ENCODE measurements around the gene FUT6.
A peak's percentile ranks its signal among the peaks of the same experiment; 100 is the strongest.
"Not testable (repeated sequence)": the region's sequence is repeated elsewhere in the genome, so short reads cannot be mapped to it uniquely, and the experiment has no call there.

Gene FUT6

DNA sequence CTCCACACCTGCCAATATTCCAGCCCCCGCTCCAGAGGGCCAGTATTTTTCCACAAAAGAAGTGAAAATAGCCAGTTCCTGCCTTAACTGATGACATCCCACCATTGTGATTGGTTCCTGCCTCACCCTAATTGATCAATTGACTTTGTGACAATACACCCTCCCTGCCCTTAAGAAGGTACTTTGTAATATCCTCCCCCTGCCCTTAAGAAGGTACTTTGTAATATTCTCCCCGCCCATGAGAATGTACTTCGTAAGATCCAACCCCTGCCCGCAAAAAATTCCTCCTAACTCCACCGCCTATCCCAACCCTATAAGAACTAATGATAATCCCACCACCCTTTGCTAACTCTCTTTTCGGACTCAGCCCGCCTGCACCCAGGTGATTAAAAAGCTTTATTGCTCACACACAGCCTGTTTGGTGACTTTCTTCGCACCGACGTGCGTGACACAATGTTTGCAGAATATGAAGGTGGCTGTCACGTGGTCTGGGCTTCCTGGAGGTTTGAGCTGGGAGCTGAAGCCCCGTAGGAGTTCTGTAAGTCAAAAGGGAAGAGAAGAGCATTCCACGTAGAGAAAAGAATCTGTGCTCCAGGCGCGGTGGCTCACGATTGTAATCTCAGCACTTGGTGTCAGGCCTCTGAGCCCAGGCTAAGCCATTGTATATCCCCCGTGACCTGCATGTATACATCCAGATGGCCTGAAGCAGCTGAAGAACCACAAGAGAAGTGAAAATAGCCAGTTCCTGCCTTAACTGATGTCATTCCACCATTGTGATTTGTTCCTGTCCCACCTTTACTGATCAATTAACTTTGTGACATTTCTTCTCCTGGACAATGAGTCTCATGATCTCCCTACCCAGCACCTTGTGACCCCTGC, 17.9 kb upstream of the FUT6 start:
- no peak for DNase-seq

DNA sequence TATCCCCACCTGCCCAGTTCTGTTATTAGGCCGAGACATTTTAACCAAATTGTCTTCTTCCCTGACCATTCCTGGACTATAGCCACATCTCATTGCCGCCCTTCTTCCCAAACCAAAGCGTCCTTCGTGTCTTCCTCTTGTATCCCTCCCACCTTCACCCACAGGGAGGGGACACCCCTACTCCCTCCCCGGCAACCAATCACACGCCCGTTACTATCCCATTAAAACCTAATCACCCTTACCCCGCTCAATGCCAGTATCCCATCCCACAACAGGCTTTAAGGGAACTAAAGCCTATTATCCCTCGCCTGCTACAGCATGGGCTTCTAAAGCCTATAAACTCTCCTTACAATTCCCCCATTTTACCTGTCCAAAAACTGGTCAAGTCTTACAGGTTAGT, 15.6 kb upstream of the FUT6 start:
- not testable (repeated sequence) for DNase-seq

DNA sequence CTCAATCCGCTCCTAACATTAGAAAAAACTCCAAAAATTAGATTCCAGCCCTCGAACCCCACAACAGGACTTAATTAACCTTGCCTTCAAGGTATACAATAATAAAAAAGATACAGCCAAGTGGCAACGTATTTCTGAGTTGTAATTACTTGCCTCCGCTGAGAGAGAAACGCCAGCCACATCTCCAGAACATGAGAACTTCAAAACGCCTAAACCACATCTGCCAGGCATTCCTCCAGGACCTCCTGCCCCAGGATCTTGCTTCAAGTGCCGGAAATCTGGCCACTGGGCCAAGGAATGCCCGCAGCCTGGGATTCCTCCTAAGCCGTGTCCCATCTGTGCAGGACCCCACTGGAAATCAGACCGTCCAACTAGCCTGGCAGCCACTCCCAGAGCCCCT, 14.6 kb upstream of the FUT6 start:
- DNase-seq: not testable (repeated sequence)

DNA sequence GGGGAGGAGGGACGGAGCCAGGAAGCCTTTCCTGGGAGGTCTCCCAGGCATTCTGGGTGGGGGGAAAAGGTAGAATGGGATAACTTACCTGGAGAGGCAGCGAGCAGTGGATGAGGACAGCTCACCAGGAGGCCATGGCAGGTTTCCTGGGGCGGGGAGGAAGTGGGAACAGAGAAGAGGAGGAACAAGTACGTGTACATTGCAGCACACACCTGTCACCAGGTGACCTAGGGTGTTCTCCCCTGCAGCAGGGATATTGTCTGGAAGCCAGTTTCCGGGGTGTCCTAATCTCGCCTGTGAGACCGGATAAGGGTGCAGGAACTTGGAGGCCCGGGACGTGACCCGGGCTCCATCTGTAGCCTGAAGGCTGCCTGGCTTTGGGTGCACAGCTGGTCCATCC, 11.8 kb upstream of the FUT6 start, which contains the start of gene FUT3:
Gene FUT3, minus strand, starts transcription at position 148 of the 400 bp plus-strand sequence.
- no peak for DNase-seq

DNA sequence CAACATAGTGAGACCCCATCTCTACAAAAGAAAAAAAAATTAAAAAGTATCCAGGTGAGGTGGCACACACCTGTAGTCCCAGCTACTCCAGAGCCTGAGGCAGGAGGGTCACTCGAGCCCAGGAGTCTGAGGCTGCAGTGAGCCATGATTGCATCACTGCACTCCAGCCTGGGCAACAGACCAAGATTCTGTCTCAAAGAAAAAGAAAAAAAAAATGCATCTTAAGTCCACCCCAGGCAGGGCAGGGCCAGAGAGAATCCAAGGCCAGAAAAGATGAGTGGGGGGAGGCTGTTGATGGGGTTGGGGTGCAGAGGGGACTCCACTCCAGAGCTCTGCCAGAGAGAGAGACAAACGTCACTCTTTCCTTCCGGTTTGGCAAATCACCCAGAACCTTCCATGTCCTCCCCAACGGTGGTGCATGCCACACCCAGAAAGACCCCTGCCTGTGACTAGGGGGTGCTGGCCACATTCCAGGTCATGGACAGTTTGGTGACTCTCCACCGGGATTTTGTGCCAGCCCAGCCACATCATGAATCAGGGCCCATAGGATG, 11.3 kb upstream of the FUT6 start:
- DNase-seq: no peak

DNA sequence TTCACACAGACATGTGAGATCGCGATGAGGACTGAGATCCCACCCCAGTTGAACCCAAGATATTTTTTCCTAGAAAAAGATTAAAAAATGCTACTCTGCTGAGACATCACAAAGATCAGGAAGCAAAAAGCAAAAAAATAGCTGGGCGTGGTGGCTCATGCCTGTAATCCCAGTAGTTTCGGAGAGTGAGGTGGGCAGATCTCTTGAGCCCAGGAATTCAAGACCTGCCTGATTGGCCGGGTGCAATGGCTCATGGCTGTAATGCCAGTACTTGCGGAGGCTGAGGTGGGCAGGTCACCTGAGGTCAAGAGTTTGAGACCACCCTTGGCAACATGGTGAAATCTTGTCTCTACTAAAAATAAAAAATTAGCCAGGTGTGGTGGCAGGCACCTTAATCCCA, 10.7 kb upstream of the FUT6 start:
- no peak for DNase-seq

DNA sequence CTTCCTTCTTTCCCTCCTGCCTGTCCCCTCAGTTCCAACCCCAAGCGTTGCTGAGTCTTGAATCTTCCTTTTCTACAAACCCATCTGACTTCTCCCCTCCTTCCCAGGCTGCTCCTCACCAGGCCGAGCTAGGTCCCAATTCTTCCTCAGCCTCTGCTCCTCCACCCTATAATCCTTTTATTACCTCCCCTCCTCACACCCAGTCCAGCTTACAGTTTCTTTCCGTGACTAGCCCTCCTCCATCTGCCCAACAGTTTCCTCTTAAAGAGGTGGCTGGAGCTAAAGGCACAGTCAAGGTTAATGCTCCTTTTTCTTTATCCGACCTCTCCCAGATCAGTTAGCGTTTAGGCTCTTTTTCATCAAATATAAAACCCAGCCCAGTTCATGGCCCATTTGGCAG, 9.1 kb upstream of the FUT6 start:
- DNase-seq: not testable (repeated sequence)

DNA sequence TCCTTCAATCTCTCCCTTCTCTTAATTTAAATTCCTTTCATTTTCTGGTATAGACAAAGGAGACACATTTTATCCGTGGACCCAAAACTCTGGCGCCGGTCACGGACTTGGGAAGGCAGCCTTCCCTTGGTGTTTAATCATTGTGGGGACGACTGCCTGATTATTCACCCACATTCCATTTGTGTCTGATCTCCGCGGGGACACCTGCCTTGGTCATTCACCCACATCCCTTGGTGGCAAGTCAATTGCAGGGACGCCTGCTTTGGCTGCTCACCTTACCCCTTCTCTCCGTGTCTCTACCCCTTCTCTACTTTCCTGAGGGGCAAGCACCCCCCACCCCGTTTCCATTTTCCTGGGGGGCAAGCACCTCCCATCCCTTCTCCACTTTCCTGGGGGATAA, 8.3 kb upstream of the FUT6 start:
- DNase-seq: not testable (repeated sequence)

DNA sequence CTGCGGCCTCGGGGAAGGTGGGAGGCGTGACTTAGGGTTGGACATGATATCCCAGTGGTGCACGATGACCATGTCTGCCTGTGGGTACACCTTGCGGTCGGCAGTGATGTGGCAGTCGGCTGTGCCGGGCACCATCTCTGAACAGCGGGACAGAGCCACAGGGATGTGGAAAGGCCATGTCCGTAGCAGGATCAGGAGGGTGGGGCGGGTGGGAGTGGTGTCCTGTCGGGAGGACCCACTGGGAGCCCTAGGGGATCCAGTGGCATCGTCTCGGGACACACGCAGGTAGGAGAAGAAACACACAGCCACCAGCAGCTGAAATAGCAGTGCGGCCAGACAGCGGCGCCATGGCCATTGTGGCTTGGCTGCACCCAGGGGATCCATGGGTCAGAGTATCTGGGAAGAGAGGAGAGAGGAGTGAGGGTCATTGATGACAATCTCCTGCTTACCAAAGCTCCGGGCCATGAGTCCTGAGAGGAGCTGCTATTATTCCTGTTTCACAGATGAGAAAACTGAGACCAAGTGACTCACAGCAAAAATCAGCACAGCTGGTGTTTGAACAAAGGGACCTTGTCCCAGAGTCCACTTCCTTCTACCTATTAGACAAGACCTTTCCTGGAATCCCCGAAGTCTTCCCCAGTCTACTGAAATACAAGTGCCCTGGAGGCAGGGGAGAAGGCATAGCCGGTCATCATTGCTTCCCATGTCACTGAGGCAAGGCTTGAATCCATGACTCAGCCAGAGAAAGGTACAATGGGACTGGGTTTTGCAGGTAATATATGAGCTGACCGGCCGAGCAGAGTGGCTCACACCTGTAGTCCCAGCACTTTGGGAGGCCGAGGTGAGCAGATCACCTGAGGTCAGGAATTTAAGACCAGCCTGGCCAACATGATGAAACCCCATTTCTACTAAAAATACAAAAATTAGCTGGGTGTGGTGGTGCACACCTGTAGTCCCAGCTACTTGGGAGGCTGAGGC, 5.2 kb upstream of the FUT6 start:
- no peak for DNase-seq

DNA sequence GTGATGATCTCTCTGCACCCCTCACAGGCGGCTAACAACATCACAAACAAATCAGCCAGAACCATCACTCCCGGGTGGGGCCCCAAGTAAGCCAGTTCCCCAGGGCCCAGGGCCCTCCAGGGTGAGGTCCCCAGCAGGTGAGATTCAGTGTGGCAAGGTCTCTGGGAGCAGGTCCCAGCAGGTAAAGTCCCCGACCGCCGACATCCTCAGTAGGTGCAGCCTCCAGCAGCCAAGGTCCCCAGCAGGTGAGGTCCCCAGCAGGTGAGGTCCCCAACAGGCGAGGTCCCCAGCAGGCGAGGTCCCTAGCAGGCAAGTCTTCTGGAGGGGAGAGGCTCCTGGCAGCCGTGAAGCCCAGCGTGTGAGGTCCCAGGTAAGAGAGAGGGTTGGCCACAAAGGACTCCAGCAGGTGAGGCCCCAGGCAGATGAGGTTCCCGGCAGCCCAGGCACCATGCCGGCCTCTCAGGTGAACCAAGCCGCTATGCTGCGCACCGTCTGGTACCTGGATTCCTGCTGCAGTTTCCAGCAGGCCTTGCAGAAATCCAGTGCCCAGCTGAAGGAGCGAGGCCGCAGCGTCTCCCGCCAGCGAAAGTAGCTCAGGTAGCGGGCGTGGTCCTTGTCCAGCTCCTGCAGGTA, 3.9 kb upstream of the FUT6 start:
- DNase-seq: no peak

DNA sequence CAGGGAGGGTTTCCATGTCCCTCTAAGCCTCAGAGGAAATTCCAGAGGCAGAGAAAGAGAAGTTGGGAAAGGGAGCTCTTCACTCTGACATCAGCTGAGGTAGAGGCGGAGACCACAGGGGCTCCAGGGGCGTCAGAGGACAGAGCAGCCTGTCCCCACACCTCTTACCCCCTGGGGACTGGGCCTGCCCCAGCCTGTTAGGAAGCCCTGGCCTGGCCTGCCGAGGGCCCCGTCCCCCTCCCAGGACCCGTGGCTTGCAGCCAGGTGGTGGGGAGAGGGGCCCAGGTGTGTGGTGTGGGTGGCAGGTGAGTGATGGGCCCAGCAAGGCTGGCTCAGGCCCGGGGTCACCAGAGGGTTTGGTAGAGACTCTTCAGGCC, 2.2 kb upstream of the FUT6 start:
- DNase-seq: not testable (repeated sequence)

DNA sequence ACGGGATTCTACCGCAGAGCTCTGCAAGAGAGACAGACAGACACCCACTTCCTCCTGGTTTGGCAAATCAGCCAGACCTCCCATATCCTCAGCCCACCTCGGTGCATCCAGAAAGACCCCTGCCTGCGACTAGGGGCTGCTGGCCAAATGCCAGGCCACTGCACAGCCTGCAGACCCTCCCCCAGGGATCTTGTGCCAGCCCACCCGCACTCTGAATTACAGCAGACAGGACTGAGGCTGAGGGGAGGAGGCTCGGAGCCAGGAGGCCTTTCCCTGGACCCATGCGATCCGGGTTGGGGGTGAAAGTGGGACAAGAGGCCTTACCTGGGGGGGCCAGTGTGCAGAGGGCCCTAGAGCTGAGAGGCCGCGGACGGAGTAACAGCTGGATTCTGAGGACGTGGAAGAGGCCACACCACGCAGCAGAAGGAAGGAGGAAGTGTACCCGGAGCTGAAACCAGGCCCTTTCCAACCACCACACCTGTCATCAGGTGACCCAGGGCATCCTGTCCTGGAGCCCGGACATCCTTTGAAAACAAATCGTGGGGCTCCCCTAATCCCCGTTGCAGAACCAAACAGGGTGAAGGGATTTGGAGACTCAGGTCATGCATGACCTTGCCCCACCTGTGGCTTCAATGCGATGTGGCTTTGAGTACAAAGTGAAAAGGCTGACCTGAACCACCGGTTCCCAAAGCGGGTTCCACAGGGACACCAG, 993 bp downstream of the FUT6 start:
- DNase-seq: no peak

DNA sequence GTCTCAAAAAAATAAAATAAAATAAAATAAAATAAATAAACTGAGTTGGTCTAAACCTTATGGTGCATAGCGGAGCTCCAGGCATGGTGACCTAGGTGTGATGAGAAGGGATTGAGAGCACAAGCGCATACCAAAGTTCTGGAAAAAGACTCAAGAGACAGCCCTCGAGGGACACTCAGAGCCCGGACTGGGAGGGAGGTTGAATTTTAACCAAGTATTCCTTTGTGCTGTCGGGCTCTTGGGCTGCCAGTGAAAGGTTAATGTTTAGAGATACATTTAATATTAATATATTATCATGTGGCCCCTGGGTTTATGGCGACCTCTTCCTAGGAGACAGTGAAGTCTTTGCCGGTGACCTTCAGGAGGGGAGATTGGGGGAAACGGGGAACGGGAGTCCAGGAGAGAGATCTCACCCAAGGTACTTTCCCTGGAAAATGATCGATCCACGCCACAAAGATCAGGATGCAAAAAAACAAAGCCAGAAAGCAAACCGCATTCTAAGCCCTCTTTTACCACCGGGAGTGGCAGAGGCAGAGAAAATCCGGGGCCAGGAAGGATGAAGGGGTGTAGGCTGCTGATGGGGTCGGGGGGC, 1.6 kb downstream of the FUT6 start:
- no peak for DNase-seq

DNA sequence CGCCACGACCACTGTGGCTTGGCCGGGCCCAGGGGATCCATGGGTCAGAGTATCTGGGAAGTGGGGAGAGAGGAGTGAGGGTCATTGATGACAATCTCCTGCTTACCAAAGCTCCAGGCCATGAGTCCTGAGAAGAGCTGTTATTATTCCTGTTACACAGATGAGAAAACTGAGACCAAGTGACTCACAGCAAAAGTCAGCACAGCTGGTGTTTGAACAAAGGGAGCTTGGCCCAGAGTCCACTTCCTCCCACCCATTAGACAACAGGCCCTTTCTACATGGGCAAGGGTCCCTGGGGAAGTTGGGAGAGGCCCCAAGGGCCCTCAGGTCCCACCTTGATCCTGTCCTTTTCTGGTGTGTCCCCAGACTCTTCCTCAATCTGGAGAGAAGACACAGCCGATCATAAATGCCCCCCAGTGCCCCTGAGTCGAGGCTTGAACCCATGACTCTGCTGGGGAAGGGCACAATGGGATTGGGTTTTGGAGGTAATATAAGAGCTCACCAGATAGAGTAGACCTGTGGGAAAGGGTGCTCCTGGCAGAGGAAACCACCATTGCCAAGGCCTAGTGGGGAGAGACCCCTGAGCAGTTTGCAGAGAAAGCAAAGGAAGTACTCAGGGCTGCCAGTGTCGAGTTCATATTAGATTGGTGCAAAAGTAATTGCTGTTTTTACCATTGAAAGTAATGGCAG, 6.8 kb downstream of the FUT6 start:
- DNase-seq: no peak

DNA sequence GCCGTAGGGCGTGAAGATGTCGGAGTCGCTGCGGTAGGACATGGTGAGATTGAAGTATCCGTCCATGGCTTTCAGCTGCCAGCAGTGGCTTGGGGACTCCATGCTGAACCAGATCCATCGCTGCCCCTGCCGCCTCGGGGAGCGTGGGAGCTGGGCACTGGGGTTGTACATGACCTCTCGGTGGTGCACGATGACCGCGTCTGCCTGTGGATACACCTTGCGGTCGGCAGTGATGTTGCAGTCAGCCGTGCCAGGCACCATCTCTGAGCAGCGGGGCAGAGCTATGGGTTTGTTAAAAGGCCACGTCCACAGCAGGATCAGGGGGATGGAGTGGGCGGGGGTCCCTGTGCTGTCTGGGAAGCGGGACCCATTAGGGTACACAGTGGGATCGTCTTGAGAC, 7.4 kb downstream of the FUT6 start:
- DNase-seq: no peak

DNA sequence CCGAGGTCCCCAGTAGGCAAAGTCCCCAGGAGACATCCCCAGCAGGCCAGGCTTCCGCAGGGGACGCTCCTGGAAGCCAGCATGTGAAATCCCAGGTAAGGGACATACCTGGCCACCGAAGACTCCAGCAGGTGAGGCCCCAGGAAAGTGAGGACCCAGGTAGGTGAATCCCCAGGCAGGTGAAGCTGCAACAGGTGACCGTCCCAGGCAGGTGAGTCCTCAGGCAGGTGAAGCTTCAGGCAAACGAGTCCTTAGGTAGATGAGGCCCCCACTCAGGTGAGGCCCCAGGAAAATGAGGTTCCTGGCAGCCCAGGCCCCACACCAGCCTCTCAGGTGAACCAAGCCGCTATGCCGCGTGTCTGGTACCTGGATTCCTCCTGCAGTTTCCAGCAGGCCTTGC, 8.3 kb downstream of the FUT6 start:
- DNase-seq: no peak

DNA sequence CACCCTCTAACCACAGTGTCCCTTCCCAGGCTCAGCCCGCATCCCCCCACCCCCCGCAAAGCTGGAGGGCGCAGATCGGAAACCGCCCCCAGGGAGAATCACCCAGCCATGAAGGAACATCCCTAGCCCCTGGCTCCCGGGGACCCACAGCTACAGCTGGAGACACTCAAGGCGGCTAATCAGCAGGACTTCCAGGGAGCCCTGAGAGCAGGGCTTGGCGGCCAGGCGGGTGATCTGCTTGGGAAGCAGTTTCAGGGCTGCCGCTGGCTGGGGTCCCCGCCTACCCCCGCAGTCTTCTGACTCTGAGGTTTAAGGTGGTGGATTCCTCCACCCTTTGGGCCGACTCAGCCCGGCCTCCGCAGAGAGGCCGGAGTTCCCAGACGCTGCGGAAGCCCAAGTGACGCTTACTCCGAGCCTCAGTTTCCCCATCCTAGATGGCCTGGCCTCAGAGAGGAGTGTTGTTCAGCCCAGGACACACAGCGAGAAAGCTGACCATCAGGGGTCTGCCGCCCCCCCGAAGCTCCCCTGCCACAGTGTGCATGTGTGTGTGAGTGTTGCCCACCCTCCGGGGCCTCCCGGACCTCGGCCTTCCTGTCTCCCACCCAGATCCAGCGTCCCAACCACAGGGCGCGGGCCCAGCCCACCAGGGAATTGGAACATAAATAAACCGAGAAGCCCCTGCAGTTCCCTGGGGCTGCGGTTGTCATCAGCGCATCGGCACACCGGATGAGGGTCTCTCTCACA, 9.8 kb downstream of the FUT6 start:
- no peak for DNase-seq

DNA sequence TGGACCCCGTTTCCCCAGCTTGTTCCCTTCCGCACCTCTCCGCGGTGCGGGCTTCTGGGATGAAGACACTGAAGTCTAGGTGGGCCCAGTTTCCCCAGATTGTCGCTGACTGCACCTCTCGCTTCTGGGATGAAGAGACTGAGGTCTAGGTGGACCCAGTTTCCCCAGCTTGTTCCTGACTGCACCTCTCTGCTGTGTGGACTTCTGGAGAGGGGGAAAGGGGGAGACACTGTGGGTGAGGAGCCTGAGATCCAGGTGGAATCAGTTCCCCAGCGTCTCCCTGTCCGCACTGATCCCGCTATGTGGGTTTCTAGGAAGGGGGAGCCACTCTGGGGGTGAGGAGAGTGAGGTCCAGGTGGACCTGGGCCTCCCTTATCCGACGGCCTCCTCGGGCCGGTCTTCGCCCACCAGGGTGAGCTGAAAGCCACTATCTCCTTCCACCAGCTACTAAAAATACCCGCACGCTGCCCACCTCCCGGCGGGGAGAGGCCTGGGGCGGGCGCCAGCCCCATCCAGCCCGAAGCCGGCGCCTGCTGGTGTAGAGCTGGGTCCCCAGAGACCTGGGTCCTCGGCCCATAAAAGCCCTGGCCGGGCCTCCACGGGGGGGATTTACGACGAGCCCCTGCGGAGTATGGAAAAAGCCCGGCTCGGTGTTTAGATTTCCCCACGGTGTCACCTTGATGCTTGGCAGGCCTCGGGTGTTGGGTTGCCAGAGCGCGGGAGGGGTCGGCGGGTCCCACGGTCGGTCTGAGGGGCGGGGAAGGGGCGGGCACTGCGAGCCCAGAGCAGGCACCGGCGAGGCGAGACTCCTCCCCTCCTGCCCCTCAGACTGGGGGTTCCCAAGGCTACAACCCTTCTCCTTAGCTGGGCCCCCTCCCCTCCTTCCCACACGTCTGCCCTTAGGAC, 10.6 kb downstream of the FUT6 start:
- DNase-seq: no peak

DNA sequence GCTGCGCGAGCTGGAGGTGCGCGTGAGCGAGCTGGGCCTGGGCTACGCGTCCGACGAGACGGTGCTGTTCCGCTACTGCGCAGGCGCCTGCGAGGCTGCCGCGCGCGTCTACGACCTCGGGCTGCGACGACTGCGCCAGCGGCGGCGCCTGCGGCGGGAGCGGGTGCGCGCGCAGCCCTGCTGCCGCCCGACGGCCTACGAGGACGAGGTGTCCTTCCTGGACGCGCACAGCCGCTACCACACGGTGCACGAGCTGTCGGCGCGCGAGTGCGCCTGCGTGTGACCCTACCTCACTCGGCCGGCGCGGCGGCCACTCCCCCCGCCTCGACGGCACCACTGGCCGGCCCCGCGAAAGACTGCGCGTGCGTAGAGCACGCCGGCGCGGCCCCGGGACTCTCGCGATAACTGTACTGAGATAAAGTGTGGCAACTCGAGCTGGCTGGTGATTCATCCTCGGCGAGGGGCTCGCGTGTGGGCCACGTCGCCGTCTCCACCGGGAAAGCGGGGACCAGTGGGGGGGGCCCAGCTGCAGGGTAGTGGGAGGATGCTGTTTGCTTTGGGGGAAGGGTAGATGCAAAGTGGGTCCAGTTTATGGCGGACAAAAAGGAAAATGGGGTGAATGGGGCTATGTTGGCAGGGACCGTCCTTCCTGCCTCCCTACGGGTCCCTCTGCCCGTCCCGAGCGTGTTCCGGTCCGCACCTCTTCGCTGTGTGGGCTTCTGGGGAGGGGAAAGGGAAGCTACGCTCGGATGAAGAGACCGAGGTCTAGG, 11.4 kb downstream of the FUT6 start:
- peak; percentile 89 for DNase-seq
